ENCODE data around the gene SYNGAP1. TPM values are rescaled to one million over a fixed set of nuclear protein-coding genes. Genes with fewer than 3 reads are reported as not detected.

Gene SYNGAP1
- polyA plus RNA-seq, 1 of the 3 experiments (the other 2 are of a cell fraction), result 8.8 TPM

GRCh38 chr6:33427585-33428223 is 7.8 kb downstream of the SYNGAP1 start:
- H2AFZ ChIP-seq (ENCODE audit: low read depth), result peak overlapping the region; percentile 78; the same call in 1 of the 2 replicates
- WGBS (ENCODE audit: low lambda C conversion rate), result no CpG with 5 or more reads among the region's 79 CpGs
- ChIA-PET CTCF (interaction anchor here (0.7 kb wide), 1 partner anchor 10 kb away, joined by 3 read pairs; no protein-coding TSS in a partner anchor), POLR2A (no interaction called here)
- no peaks in the 10 kb centered on the region; the same call in 1 of the 2 replicates for H4K20me1 ChIP-seq (ENCODE audit: insufficient read depth)
- peak overlapping the region; percentile 57; the same call in 1 of the 2 replicates for H3K9ac ChIP-seq
- no peaks in the 10 kb centered on the region for H3K9me2 ChIP-seq
- H3K36me3 ChIP-seq (replicated peaks in 1 of 2; ENCODE audit: control insufficient read depth in 1 of 2, insufficient read depth in 2 of 2, low read length in 1 of 2), result no peaks in the 10 kb centered on the region
- peak overlapping the region; percentile 73 to 75 for H3K4me3 ChIP-seq (ENCODE audit: low read depth in 2 of 2, low read length in 1 of 2)
- peaks cover 25 to 53% of the 10 kb centered on the region in 2 experiments for H3K4me1 ChIP-seq (ENCODE audit: control insufficient read depth in 1 of 2, insufficient read depth in 2 of 2, low read depth in 1 of 2, low read length in 1 of 2)
- DNase-seq, result peak; percentile 80
- H3K27ac ChIP-seq (ENCODE audit: low read depth in 2 of 2, low read length in 1 of 2), result peak overlapping the region in 1 of 2 experiments; percentile 64; a peak in 2 of 4 replicates
- no peaks in the 10 kb centered on the region for H3K27me3 ChIP-seq (ENCODE audit: insufficient read depth)
- peak overlapping the region; percentile 93 for H3K4me2 ChIP-seq
- peaks cover 23% of the 10 kb centered on the region for H3F3A ChIP-seq (replicated peaks; ENCODE audit: insufficient read depth)
- no peaks in the 10 kb centered on the region for H3K9me3 ChIP-seq
- TF ChIP-seq MAX (IDR thresholded peaks at IDR 0.05; ENCODE audit: low read depth), result no peak
- TF ChIP-seq FOSL2 (IDR thresholded peaks at IDR 0.05; ENCODE audit: borderline replicate concordance, low read depth), result no peak
- TF ChIP-seq, protein P1, sequence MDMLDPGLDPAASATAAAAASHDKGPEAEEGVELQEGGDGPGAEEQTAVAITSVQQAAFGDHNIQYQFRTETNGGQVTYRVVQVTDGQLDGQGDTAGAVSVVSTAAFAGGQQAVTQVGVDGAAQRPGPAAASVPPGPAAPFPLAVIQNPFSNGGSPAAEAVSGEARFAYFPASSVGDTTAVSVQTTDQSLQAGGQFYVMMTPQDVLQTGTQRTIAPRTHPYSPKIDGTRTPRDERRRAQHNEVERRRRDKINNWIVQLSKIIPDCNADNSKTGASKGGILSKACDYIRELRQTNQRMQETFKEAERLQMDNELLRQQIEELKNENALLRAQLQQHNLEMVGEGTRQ (IDR thresholded peaks at IDR 0.05; ENCODE audit: borderline replicate concordance, low read depth, low read length), result no peak
- TF ChIP-seq RXRA (IDR thresholded peaks at IDR 0.05; ENCODE audit: borderline replicate concordance, low read depth), result no peak
- peak; percentile 52 for TF ChIP-seq MXI1 (IDR thresholded peaks at IDR 0.05; ENCODE audit: low read depth, low read length)
- no peak for TF ChIP-seq FOXJ3 (CRISPR knock-in tag; IDR thresholded peaks at IDR 0.05)
- TF ChIP-seq SMC3 (IDR thresholded peaks at IDR 0.05; ENCODE audit: low read depth, low read length), result 0 out of 2 replicates have a peak, but pooled peaks have one; percentile 1
- no peak for TF ChIP-seq NRF1 (IDR thresholded peaks at IDR 0.05; ENCODE audit: low read depth, low read length)
- no peak for TF ChIP-seq RCOR1 (IDR thresholded peaks at IDR 0.05; ENCODE audit: low read length)
- no peak for TF ChIP-seq RAD21 (IDR thresholded peaks at IDR 0.05; ENCODE audit: low read length)
- no peak for TF ChIP-seq TCF12 (IDR thresholded peaks at IDR 0.05)
- TF ChIP-seq MEF2A (IDR thresholded peaks at IDR 0.05; ENCODE audit: borderline replicate concordance, low read depth), result no peak
- TF ChIP-seq FOXM1 (IDR thresholded peaks at IDR 0.05; ENCODE audit: low read depth), result no peak
- TF ChIP-seq PBX3 (IDR thresholded peaks at IDR 0.05), result 0 out of 2 replicates have a peak, but pooled peaks have one; percentile 6
- TF ChIP-seq EP300 (IDR thresholded peaks at IDR 0.05; ENCODE audit: borderline replicate concordance in 1 of 2, low read depth in 1 of 2, low read length in 1 of 2), result no peak
- TF ChIP-seq, protein P2, sequence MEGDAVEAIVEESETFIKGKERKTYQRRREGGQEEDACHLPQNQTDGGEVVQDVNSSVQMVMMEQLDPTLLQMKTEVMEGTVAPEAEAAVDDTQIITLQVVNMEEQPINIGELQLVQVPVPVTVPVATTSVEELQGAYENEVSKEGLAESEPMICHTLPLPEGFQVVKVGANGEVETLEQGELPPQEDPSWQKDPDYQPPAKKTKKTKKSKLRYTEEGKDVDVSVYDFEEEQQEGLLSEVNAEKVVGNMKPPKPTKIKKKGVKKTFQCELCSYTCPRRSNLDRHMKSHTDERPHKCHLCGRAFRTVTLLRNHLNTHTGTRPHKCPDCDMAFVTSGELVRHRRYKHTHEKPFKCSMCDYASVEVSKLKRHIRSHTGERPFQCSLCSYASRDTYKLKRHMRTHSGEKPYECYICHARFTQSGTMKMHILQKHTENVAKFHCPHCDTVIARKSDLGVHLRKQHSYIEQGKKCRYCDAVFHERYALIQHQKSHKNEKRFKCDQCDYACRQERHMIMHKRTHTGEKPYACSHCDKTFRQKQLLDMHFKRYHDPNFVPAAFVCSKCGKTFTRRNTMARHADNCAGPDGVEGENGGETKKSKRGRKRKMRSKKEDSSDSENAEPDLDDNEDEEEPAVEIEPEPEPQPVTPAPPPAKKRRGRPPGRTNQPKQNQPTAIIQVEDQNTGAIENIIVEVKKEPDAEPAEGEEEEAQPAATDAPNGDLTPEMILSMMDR (IDR thresholded peaks at IDR 0.05), result peak; percentile 30; the same call in 1 of the 2 replicates
- TF ChIP-seq ZBTB33 (IDR thresholded peaks at IDR 0.05; ENCODE audit: borderline replicate concordance, low read depth), result no peak
- TF ChIP-seq RFX5 (IDR thresholded peaks at IDR 0.05; ENCODE audit: low read length), result no peak
- TF ChIP-seq, protein P3, sequence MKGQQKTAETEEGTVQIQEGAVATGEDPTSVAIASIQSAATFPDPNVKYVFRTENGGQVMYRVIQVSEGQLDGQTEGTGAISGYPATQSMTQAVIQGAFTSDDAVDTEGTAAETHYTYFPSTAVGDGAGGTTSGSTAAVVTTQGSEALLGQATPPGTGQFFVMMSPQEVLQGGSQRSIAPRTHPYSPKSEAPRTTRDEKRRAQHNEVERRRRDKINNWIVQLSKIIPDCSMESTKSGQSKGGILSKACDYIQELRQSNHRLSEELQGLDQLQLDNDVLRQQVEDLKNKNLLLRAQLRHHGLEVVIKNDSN (IDR thresholded peaks at IDR 0.05; ENCODE audit: borderline replicate concordance, low read depth), result no peak
- TF ChIP-seq, protein P4, sequence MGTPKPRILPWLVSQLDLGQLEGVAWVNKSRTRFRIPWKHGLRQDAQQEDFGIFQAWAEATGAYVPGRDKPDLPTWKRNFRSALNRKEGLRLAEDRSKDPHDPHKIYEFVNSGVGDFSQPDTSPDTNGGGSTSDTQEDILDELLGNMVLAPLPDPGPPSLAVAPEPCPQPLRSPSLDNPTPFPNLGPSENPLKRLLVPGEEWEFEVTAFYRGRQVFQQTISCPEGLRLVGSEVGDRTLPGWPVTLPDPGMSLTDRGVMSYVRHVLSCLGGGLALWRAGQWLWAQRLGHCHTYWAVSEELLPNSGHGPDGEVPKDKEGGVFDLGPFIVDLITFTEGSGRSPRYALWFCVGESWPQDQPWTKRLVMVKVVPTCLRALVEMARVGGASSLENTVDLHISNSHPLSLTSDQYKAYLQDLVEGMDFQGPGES (IDR thresholded peaks at IDR 0.05; ENCODE audit: low read depth, low read length), result no peak
- TF ChIP-seq JUND (IDR thresholded peaks at IDR 0.05), result no peak
- H3K79me2 ChIP-seq (ENCODE audit: insufficient read depth), result peaks cover 33% of the 10 kb centered on the region

Measured in SK-N-SH (cell line).